BLaER1 treated with 17β-estradiol and CSF1 and Interleukin-3, amounts not matched to agents 10 nM and 100 nM (cell line): ENCODE measurements around the gene OR14C36.

Source experiments
- H3K27ac ChIP-seq, 11 experiments: shearing (Covaris generic); formaldehyde crosslinking; 2 replicates each; pipeline ENCODE4 v1.8.1; 2022
- H3K27me3 ChIP-seq, 11 experiments: shearing (Covaris generic); formaldehyde crosslinking; 2 replicates each; pipeline ENCODE4 v1.8.1; 2022
- H3K36me3 ChIP-seq, 11 experiments: shearing (Covaris generic); formaldehyde crosslinking; 2 replicates each; pipeline ENCODE4 v1.8.1; 2022
- H3K4me1 ChIP-seq, 10 experiments: shearing (Covaris generic); formaldehyde crosslinking; 2 replicates each; pipeline ENCODE4 v1.8.1; 2022
- H3K4me2 ChIP-seq, 11 experiments: shearing (Covaris generic); formaldehyde crosslinking; 2 replicates each; pipeline ENCODE4 v1.8.1; 2022
- H3K4me3 ChIP-seq, 10 experiments: shearing (Covaris generic); formaldehyde crosslinking; 2 replicates each; pipeline ENCODE4 v1.8.1; 2022
- H3K9ac ChIP-seq, 11 experiments: shearing (Covaris generic); formaldehyde crosslinking; 2 replicates each; pipeline ENCODE4 v1.8.1; 2022
- H3K9me3 ChIP-seq, 11 experiments: shearing (Covaris generic); formaldehyde crosslinking; replicated peaks in 1 of 11; 2 replicates each; pipeline ENCODE4 v1.8.1; 2022
- H4K20me1 ChIP-seq, 11 experiments: shearing (Covaris generic); formaldehyde crosslinking; 2 replicates each; pipeline ENCODE4 v1.8.1; 2022
- Cebpa-rat ChIP-seq, 11 experiments: shearing (Covaris generic); IDR thresholded peaks; 2 replicates each; pipeline ENCODE4 v1.8.1; 2022

The OR14C36 gene

GRCh38 chr1:248366609-248367008 lies 18.0 kb downstream of the OR14C36 start:
- Histone ChIP-seq H3K9me3 (peaks cover 4 to 15% (median 11%) of the 10 kb centered on the region in 11 experiments; a peak in 20 of 22 replicates), H3K27me3 (no peaks in the 10 kb centered on the region), H3K36me3 (no peaks in the 10 kb centered on the region), H3K27ac (no peak overlapping the region), H3K4me3 (no peak overlapping the region), H3K4me1 (peaks cover 1 to 6% (median 4%) of the 10 kb centered on the region in 10 experiments; a peak in 16 of 20 replicates), H3K4me2 (no peak overlapping the region), H4K20me1 (no peaks in the 10 kb centered on the region), H3K9ac (no peak overlapping the region)
- no peak for TF ChIP-seq Cebpa-rat (IDR thresholded peaks at IDR 0.05)

- Histone ChIP-seq H4K20me1 (no peaks in the 10 kb centered on the region), H3K4me1 (peaks cover 5 to 21% (median 16%) of the 10 kb centered on the region in 10 experiments; a peak in 15 of 20 replicates), H3K4me2 (peak overlapping the region in 7 of 11 experiments; percentile 3 to 39 (median 13); a peak in 7 of 22 replicates), H3K4me3 (no peak overlapping the region), H3K9ac (no peak overlapping the region), H3K36me3 (no peaks in the 10 kb centered on the region), H3K27me3 (no peaks in the 10 kb centered on the region), H3K27ac (no peak overlapping the region), H3K9me3 (no peaks in the 10 kb centered on the region; a peak in 1 of 22 replicates)
- no peak for TF ChIP-seq Cebpa-rat (IDR thresholded peaks at IDR 0.05)
Measured at GRCh38 chr1:248372394-248372793, 23.8 kb downstream of the OR14C36 start.

- H3K9ac ChIP-seq, result no peak overlapping the region
- no peak overlapping the region for H3K4me2 ChIP-seq
- H3K27ac ChIP-seq, result no peak overlapping the region
- no peak overlapping the region for H3K4me3 ChIP-seq
- H3K27me3 ChIP-seq, result no peaks in the 10 kb centered on the region
- H3K9me3 ChIP-seq, result no peaks in the 10 kb centered on the region; a peak in 1 of 22 replicates
- no peaks in the 10 kb centered on the region for H4K20me1 ChIP-seq
- no peak for TF ChIP-seq Cebpa-rat (IDR thresholded peaks at IDR 0.05)
- H3K36me3 ChIP-seq, result no peaks in the 10 kb centered on the region
- peaks cover 5 to 23% (median 17%) of the 10 kb centered on the region in 10 experiments; a peak in 15 of 20 replicates for H3K4me1 ChIP-seq
Measured at GRCh38 chr1:248373761-248374160, 25.2 kb downstream of the OR14C36 start.

- no peak for TF ChIP-seq Cebpa-rat (IDR thresholded peaks at IDR 0.05)
- H3K9me3 ChIP-seq, result no peaks in the 10 kb centered on the region
- H3K27me3 ChIP-seq, result no peaks in the 10 kb centered on the region
- no peaks in the 10 kb centered on the region for H4K20me1 ChIP-seq
- no peaks in the 10 kb centered on the region for H3K36me3 ChIP-seq
- no peak within 1 kb of the TSS for H3K9ac ChIP-seq
- H3K4me1 ChIP-seq, result peaks cover 5 to 23% (median 17%) of the 10 kb centered on the region in 10 experiments; a peak in 15 of 20 replicates
- peak within 1 kb of the TSS in 4 of 11 experiments; percentile 30 to 60 (median 46); a peak in 7 of 22 replicates for H3K4me2 ChIP-seq
- H3K4me3 ChIP-seq, result no peak within 1 kb of the TSS
- H3K27ac ChIP-seq, result peak within 1 kb of the TSS in 6 of 11 experiments; percentile 6 to 44 (median 31); a peak in 8 of 22 replicates
Measured at GRCh38 chr1:248375446-248375845, 26.9 kb downstream of the OR14C36 start, which contains the start of gene OR2T6. Gene OR2T6, plus strand, starts transcription at chr1:248375746. Its CDS starts 11,863 bp downstream, at chr1:248387609.

GRCh38 chr1:248376916-248377315 lies 28.3 kb downstream of the OR14C36 start:
- no peaks in the 10 kb centered on the region for H3K9me3 ChIP-seq
- no peak overlapping the region for H3K4me3 ChIP-seq
- no peak overlapping the region for H3K9ac ChIP-seq
- H3K4me1 ChIP-seq, result peaks cover 5 to 23% (median 17%) of the 10 kb centered on the region in 10 experiments; a peak in 15 of 20 replicates
- H3K27ac ChIP-seq, result peak overlapping the region in 7 of 11 experiments; percentile 17 to 44 (median 34); a peak in 10 of 22 replicates
- H3K36me3 ChIP-seq, result no peaks in the 10 kb centered on the region
- H3K27me3 ChIP-seq, result no peaks in the 10 kb centered on the region
- H4K20me1 ChIP-seq, result no peaks in the 10 kb centered on the region
- no peak for TF ChIP-seq Cebpa-rat (IDR thresholded peaks at IDR 0.05)
- H3K4me2 ChIP-seq, result peak overlapping the region in 10 of 11 experiments; percentile 4 to 60 (median 44); a peak in 18 of 22 replicates

- Histone ChIP-seq H3K36me3 (no peaks in the 10 kb centered on the region), H3K9me3 (no peaks in the 10 kb centered on the region), H3K4me2 (no peak overlapping the region), H3K4me1 (peaks cover 0 to 13% (median 10%) of the 10 kb centered on the region in 10 experiments; a peak in 14 of 20 replicates), H4K20me1 (no peaks in the 10 kb centered on the region), H3K27me3 (no peaks in the 10 kb centered on the region), H3K4me3 (no peak overlapping the region), H3K9ac (no peak overlapping the region), H3K27ac (no peak overlapping the region)
- TF ChIP-seq Cebpa-rat (IDR thresholded peaks at IDR 0.05), result no peak
Measured at GRCh38 chr1:248380854-248381253, 32.3 kb downstream of the OR14C36 start.

GRCh38 chr1:248388426-248388825 lies 39.9 kb downstream of the OR14C36 start:
- Histone ChIP-seq H4K20me1 (no peaks in the 10 kb centered on the region), H3K36me3 (no peaks in the 10 kb centered on the region), H3K27me3 (no peaks in the 10 kb centered on the region), H3K27ac (peak overlapping the region in 8 of 11 experiments; percentile 39 to 71 (median 64); a peak in 16 of 22 replicates), H3K9ac (peak overlapping the region in 2 of 11 experiments; percentile 4 to 50; a peak in 2 of 22 replicates), H3K9me3 (peaks cover 0 to 8% (median 0%) of the 10 kb centered on the region in 11 experiments; a peak in 3 of 22 replicates), H3K4me1 (peaks cover 0 to 15% (median 5%) of the 10 kb centered on the region in 10 experiments; a peak in 9 of 20 replicates), H3K4me3 (no peak overlapping the region), H3K4me2 (peak overlapping the region in 5 of 11 experiments; percentile 4 to 57 (median 46); a peak in 8 of 22 replicates)
- TF ChIP-seq Cebpa-rat (IDR thresholded peaks at IDR 0.05), result peak in 1 of 11 experiments; percentile 23; a peak in 1 of 22 replicates

GRCh38 chr1:248393050-248393449 lies 44.5 kb downstream of the OR14C36 start:
- no peak for TF ChIP-seq Cebpa-rat (IDR thresholded peaks at IDR 0.05)
- Histone ChIP-seq H3K27ac (no peak overlapping the region), H3K36me3 (no peaks in the 10 kb centered on the region), H4K20me1 (no peaks in the 10 kb centered on the region), H3K4me3 (no peak overlapping the region), H3K4me2 (no peak overlapping the region), H3K9ac (no peak overlapping the region), H3K27me3 (no peaks in the 10 kb centered on the region), H3K4me1 (peaks cover 0 to 12% (median 3%) of the 10 kb centered on the region in 10 experiments; a peak in 9 of 20 replicates), H3K9me3 (peaks cover 0 to 5% (median 0%) of the 10 kb centered on the region in 11 experiments; a peak in 2 of 22 replicates)
